Measurements from ENCODE around the gene MTR. TPM values are rescaled to one million over a fixed set of nuclear protein-coding genes. Genes with fewer than 3 reads are reported as not detected.

Gene MTR
- total RNA-seq, 2 experiments from 2014 or later: 22.3 to 63.8 TPM

GRCh38 chr1:236887081-236887480 lies 92.0 kb downstream of the MTR start:
- Histone ChIP-seq H4K20me1 (ENCODE audit: insufficient read depth, low read length) (no peaks in the 10 kb centered on the region), H3K4me2 (ENCODE audit: low read length) (no peak overlapping the region), H3K79me2 (ENCODE audit: insufficient read depth, low read depth, low read length) (no peaks in the 10 kb centered on the region), H3K9me2 (ENCODE audit: insufficient read depth, low read length) (no peaks in the 10 kb centered on the region), H3K4me3 (ENCODE audit: low read depth, low read length, poor library complexity, severe bottlenecking) (no peak overlapping the region), H3K36me3 (ENCODE audit: insufficient read depth, low read length) (peaks cover 71% of the 10 kb centered on the region), H3K9me3 (ENCODE audit: low read length) (no peaks in the 10 kb centered on the region), H3K27ac (ENCODE audit: low read depth, low read length, poor library complexity, severe bottlenecking) (no peak overlapping the region), H2AFZ (ENCODE audit: low read length) (no peak overlapping the region), H3K4me1 (ENCODE audit: insufficient read depth, low read length, poor library complexity, severe bottlenecking) (no peaks in the 10 kb centered on the region)
- intact Hi-C loops (cut with micrococcal nuclease; ENCODE audit: unreplicated experiment): no loop called here
- TF ChIP-seq EZH2phosphoT487 (IDR thresholded peaks at IDR 0.05; ENCODE audit: borderline replicate concordance, low read depth, low read length) (no peak), CTCF (conservative IDR thresholded peaks at IDR 0.05; ENCODE audit: low read length) (no peak)
- BruUV-seq (replicated peaks): no TSS peak
- POLR2A ChIA-PET: no interaction called here
- CTCF ChIA-PET (ENCODE audit: unreplicated experiment): no interaction called here
- DNase-seq (ENCODE audit: low spot score): no peak

GRCh38 chr1:236888126-236888525 lies 93.0 kb downstream of the MTR start:
- ChIA-PET POLR2A (no interaction called here), CTCF (ENCODE audit: unreplicated experiment) (no interaction called here)
- no peak overlapping the region for H3K4me2 ChIP-seq (ENCODE audit: low read length)
- H3K36me3 ChIP-seq (ENCODE audit: insufficient read depth, low read length): peaks cover 80% of the 10 kb centered on the region
- TF ChIP-seq CTCF (conservative IDR thresholded peaks at IDR 0.05; ENCODE audit: low read length): no peak
- TF ChIP-seq EZH2phosphoT487 (IDR thresholded peaks at IDR 0.05; ENCODE audit: borderline replicate concordance, low read depth, low read length): no peak
- H3K27ac ChIP-seq (ENCODE audit: low read depth, low read length, poor library complexity, severe bottlenecking): no peak overlapping the region
- H3K9me3 ChIP-seq (ENCODE audit: low read length): no peaks in the 10 kb centered on the region
- no peak overlapping the region for H2AFZ ChIP-seq (ENCODE audit: low read length)
- H3K4me1 ChIP-seq (ENCODE audit: insufficient read depth, low read length, poor library complexity, severe bottlenecking): no peaks in the 10 kb centered on the region
- no peak for DNase-seq (ENCODE audit: low spot score)
- BruUV-seq (replicated peaks): no TSS peak
- no peaks in the 10 kb centered on the region for H4K20me1 ChIP-seq (ENCODE audit: insufficient read depth, low read length)
- H3K9me2 ChIP-seq (ENCODE audit: insufficient read depth, low read length): no peaks in the 10 kb centered on the region
- intact Hi-C loops (cut with micrococcal nuclease; ENCODE audit: unreplicated experiment): no loop called here
- H3K4me3 ChIP-seq (ENCODE audit: low read depth, low read length, poor library complexity, severe bottlenecking): no peak overlapping the region
- H3K79me2 ChIP-seq (ENCODE audit: insufficient read depth, low read depth, low read length): no peaks in the 10 kb centered on the region

GRCh38 chr1:236888903-236889302 lies 93.8 kb downstream of the MTR start:
- H2AFZ ChIP-seq (ENCODE audit: low read length): no peak overlapping the region
- no peak overlapping the region for H3K4me3 ChIP-seq (ENCODE audit: low read depth, low read length, poor library complexity, severe bottlenecking)
- DNase-seq (ENCODE audit: low spot score): no peak
- H3K79me2 ChIP-seq (ENCODE audit: insufficient read depth, low read depth, low read length): no peaks in the 10 kb centered on the region
- H3K36me3 ChIP-seq (ENCODE audit: insufficient read depth, low read length): peaks cover 88% of the 10 kb centered on the region
- POLR2A ChIA-PET: no interaction called here
- no peak overlapping the region for H3K4me2 ChIP-seq (ENCODE audit: low read length)
- H3K9me3 ChIP-seq (ENCODE audit: low read length): no peaks in the 10 kb centered on the region
- TF ChIP-seq EZH2phosphoT487 (IDR thresholded peaks at IDR 0.05; ENCODE audit: borderline replicate concordance, low read depth, low read length) (no peak), CTCF (conservative IDR thresholded peaks at IDR 0.05; ENCODE audit: low read length) (no peak)
- H3K4me1 ChIP-seq (ENCODE audit: insufficient read depth, low read length, poor library complexity, severe bottlenecking): no peaks in the 10 kb centered on the region
- H4K20me1 ChIP-seq (ENCODE audit: insufficient read depth, low read length): no peaks in the 10 kb centered on the region
- intact Hi-C loops (cut with micrococcal nuclease; ENCODE audit: unreplicated experiment): no loop called here
- no peaks in the 10 kb centered on the region for H3K9me2 ChIP-seq (ENCODE audit: insufficient read depth, low read length)
- CTCF ChIA-PET (ENCODE audit: unreplicated experiment): no interaction called here
- no TSS peak for BruUV-seq (replicated peaks)
- no peak overlapping the region for H3K27ac ChIP-seq (ENCODE audit: low read depth, low read length, poor library complexity, severe bottlenecking)

Measured in OCI-LY7 (cell line).